ENCODE results near the gene SMPDL3A. TPM values are rescaled to one million over a fixed set of nuclear protein-coding genes. Genes with fewer than 3 reads are reported as not detected.
"Not testable (repeated sequence)": the region's sequence is repeated elsewhere in the genome, so short reads cannot be mapped to it uniquely, and the experiment has no call there.

Gene SMPDL3A
- total RNA-seq: 6.0 and 7.4 TPM in 2 replicates

DNA sequence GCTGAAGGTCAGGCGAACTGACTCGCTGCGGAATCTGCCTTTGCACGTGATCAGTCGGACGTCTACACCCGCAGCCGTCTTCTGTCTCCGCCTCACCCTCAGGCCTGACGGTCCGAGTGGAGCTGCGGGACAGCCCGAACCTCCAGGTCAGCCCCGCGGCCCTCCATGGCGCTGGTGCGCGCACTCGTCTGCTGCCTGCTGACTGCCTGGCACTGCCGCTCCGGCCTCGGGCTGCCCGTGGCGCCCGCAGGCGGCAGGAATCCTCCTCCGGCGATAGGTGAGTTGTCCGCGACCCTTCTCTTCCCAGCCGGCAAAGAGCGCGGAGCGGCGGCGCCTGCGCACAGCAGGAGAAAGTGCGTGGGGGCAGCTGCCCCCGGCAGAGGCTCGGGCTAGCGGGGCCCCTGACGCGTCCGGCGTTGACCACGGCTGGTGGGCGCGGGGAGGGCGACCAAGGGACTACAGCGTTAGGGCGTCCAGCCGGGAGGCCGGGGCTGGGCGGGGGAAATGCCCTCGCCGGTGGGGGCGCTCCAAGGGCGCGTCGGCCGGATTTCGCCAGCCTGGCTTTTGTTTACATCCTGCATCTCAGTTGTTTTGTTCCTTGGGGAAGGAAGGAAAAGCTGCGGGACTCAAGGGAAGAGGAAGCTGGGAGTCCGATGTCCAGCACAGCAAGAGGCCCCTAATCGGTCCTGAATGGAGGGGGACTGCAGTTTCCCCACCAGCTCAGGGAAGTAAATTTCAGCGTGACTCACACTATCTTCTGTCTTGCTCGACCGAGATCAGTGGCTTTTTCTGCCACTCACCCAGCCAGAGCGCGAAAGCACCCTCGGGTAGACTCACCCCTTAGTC, at the start of gene SMPDL3A:
Gene SMPDL3A, plus strand, starts transcription at position 77 of the 846 bp plus-strand sequence. Its CDS starts 89 bp downstream, at position 166.
- Histone ChIP-seq H3K4me3 (ENCODE audit: low read depth, low read length) (peak within 1 kb of the TSS; percentile 59), H3K27me3 (ENCODE audit: control insufficient read depth, insufficient read depth, low read length) (no peaks in the 10 kb centered on the region), H3K36me3 (ENCODE audit: control insufficient read depth, insufficient read depth, low read length) (no peaks in the 10 kb centered on the region)
- DNase-seq (ENCODE audit: low read depth): peak; percentile 60
- FAIRE-seq: no peak
- TF ChIP-seq, protein P1, sequence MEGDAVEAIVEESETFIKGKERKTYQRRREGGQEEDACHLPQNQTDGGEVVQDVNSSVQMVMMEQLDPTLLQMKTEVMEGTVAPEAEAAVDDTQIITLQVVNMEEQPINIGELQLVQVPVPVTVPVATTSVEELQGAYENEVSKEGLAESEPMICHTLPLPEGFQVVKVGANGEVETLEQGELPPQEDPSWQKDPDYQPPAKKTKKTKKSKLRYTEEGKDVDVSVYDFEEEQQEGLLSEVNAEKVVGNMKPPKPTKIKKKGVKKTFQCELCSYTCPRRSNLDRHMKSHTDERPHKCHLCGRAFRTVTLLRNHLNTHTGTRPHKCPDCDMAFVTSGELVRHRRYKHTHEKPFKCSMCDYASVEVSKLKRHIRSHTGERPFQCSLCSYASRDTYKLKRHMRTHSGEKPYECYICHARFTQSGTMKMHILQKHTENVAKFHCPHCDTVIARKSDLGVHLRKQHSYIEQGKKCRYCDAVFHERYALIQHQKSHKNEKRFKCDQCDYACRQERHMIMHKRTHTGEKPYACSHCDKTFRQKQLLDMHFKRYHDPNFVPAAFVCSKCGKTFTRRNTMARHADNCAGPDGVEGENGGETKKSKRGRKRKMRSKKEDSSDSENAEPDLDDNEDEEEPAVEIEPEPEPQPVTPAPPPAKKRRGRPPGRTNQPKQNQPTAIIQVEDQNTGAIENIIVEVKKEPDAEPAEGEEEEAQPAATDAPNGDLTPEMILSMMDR (IDR thresholded peaks at IDR 0.05; ENCODE audit: insufficient read depth, low read length, severe bottlenecking): peak; percentile 57

DNA sequence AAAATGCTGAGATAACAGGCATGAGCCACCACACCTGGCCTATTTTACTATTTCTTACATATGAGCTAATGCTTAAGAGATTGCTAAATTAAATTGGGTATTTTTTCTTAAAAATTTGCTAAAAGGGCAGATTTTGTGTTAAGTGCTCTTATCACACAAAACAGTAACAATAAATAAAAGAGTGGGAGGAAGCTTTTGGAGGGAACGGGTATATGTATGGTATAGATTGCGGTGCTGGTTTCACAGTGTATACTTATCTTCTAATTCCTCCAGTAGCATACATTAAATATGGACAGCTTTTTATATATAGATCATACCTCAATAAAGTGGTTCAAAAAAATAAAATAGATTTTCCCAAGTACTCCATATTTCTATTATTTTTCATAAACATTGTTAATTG, 49.0 kb upstream of the SMPDL3A start:
- no peak for FAIRE-seq
- Histone ChIP-seq H3K36me3 (ENCODE audit: control insufficient read depth, insufficient read depth, low read length) (no peaks in the 10 kb centered on the region), H3K4me3 (ENCODE audit: low read depth, low read length) (no peak overlapping the region), H3K27me3 (ENCODE audit: control insufficient read depth, insufficient read depth, low read length) (no peaks in the 10 kb centered on the region)
- no peak for DNase-seq (ENCODE audit: low read depth)
- TF ChIP-seq, protein P1 (IDR thresholded peaks at IDR 0.05; ENCODE audit: insufficient read depth, low read length, severe bottlenecking): no peak

DNA sequence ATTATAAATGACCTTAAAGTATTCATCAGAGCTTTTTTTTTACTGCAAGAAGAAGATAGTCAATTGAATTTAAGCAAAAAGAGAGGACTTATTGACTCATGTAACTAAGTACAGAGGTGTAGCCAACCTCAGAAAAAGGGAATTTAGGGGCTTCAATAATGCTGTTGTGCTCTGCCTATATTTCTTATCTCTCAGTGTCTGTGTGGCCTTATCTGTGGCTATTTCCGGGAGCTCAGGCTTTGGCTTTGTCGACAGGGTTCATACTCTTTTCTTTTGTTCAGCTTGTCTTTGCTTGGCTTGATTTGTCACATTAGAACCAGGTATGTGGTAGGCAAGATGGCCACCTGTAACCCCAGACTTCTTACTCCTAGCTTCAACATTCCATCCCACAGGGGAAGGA, 48.1 kb upstream of the SMPDL3A start:
- FAIRE-seq: no peak
- Histone ChIP-seq H3K4me3 (ENCODE audit: low read depth, low read length) (no peak overlapping the region), H3K27me3 (ENCODE audit: control insufficient read depth, insufficient read depth, low read length) (no peaks in the 10 kb centered on the region), H3K36me3 (ENCODE audit: control insufficient read depth, insufficient read depth, low read length) (no peaks in the 10 kb centered on the region)
- TF ChIP-seq, protein P1 (IDR thresholded peaks at IDR 0.05; ENCODE audit: insufficient read depth, low read length, severe bottlenecking): no peak
- DNase-seq (ENCODE audit: low read depth): no peak

GRCh38 chr6:122744247-122744646, 44.8 kb upstream of the SMPDL3A start:
- DNase-seq (ENCODE audit: low read depth); H3K27me3 ChIP-seq (ENCODE audit: control insufficient read depth, insufficient read depth, low read length); H3K4me3 ChIP-seq (ENCODE audit: low read depth, low read length); H3K36me3 ChIP-seq (ENCODE audit: control insufficient read depth, insufficient read depth, low read length); FAIRE-seq: not testable (repeated sequence)
- TF ChIP-seq, protein P1 (IDR thresholded peaks at IDR 0.05; ENCODE audit: insufficient read depth, low read length, severe bottlenecking): peak; percentile 33

DNA sequence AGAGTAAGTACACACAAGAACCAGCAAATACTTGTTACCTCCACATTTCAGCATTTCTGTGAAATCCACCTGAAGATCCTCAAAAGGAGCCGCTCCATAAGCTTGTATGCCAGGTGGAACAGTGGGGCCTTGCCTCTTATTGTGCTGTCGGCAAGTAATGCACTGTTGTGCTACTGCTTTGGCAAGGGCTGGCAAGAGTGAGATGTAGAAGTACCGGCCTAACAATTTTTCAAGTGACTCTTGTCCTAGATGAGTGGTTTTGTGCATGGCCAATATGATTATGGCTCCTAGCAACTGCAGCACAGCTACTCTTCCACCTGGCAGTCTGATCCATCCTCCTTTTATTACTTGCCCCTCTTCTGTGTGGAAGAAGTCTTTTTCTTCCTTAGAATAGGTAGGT, 44.2 kb upstream of the SMPDL3A start:
- H3K4me3 ChIP-seq (ENCODE audit: low read depth, low read length); H3K27me3 ChIP-seq (ENCODE audit: control insufficient read depth, insufficient read depth, low read length); FAIRE-seq; DNase-seq (ENCODE audit: low read depth); H3K36me3 ChIP-seq (ENCODE audit: control insufficient read depth, insufficient read depth, low read length): not testable (repeated sequence)

GRCh38 chr6:122746688-122747087, 42.4 kb upstream of the SMPDL3A start:
- Histone ChIP-seq H3K36me3 (ENCODE audit: control insufficient read depth, insufficient read depth, low read length) (no peaks in the 10 kb centered on the region), H3K27me3 (ENCODE audit: control insufficient read depth, insufficient read depth, low read length) (no peaks in the 10 kb centered on the region), H3K4me3 (ENCODE audit: low read depth, low read length) (no peak overlapping the region)
- FAIRE-seq: no peak
- DNase-seq (ENCODE audit: low read depth): no peak
- TF ChIP-seq, protein P1 (IDR thresholded peaks at IDR 0.05; ENCODE audit: insufficient read depth, low read length, severe bottlenecking): no peak

Measured in bronchial epithelial cell (primary cell).